Trophoblast cell (in vitro differentiated cells and primary cell): ENCODE data around the gene SPATA24.
A peak's percentile ranks its signal among the peaks of the same experiment; 100 is the strongest.

ENCODE experiments used
- DNase-seq, 2 donors: peaks; one replicate each; pipeline ENCODE4 v3.0.0-alpha.2; 2016
- H2AFZ ChIP-seq: 2 replicates; pipeline ENCODE4 v1.6.1; 2013; ENCODE audit warnings: low read length, moderate library complexity, mild to moderate bottlenecking; ENCODE audit not compliant: insufficient read depth, poor library complexity
- H2AK5ac ChIP-seq: 2 replicates; pipeline ENCODE4 v1.6.1; 2013; ENCODE audit warnings: mild to moderate bottlenecking, low read length
- H2BK120ac ChIP-seq: 2 replicates; pipeline ENCODE4 v1.6.1; 2013; ENCODE audit warnings: low read length, mild to moderate bottlenecking, moderate library complexity; ENCODE audit not compliant: insufficient read depth, poor library complexity
- H2BK12ac ChIP-seq: 2 replicates; pipeline ENCODE4 v1.6.1; 2013; ENCODE audit warnings: mild to moderate bottlenecking, low read length, moderate library complexity
- H2BK5ac ChIP-seq: 2 replicates; pipeline ENCODE4 v1.6.1; 2013; ENCODE audit warnings: low read length, low read depth, moderate library complexity, mild to moderate bottlenecking; ENCODE audit not compliant: poor library complexity
- H3K14ac ChIP-seq: 2 replicates; pipeline ENCODE4 v1.6.1; 2013; ENCODE audit warnings: mild to moderate bottlenecking, low read length
- H3K18ac ChIP-seq: 2 replicates; pipeline ENCODE4 v1.6.1; 2013; ENCODE audit warnings: mild to moderate bottlenecking, low read length
- H3K23ac ChIP-seq: 2 replicates; pipeline ENCODE4 v1.6.1; 2013; ENCODE audit warnings: low read length
- H3K27ac ChIP-seq: 2 replicates; pipeline ENCODE4 v1.5.1; 2013; ENCODE audit warnings: low read depth, mild to moderate bottlenecking, inconsistent platforms, low read length, moderate library complexity
- H3K27me3 ChIP-seq: 2 replicates; pipeline ENCODE4 v1.6.1; 2013; ENCODE audit warnings: inconsistent platforms, mild to moderate bottlenecking, low read length, moderate library complexity; ENCODE audit not compliant: insufficient read depth
- H3K36me3 ChIP-seq, 2 experiments: 1 replicate in 1 of 2; 2 replicates in 1 of 2; pipeline ENCODE4 v1.6.1; 2013; ENCODE audit warnings: low read length in 2 of 2, mild to moderate bottlenecking in 2 of 2, moderate library complexity in 1 of 2; ENCODE audit not compliant: insufficient read depth in 2 of 2, control insufficient read depth in 1 of 2
- H3K4ac ChIP-seq: 2 replicates; pipeline ENCODE4 v1.6.1; 2013; ENCODE audit warnings: low read depth, mild to moderate bottlenecking, low read length, moderate library complexity
- H3K4me1 ChIP-seq, 2 experiments: 1 replicate in 1 of 2; 2 replicates in 1 of 2; pipeline ENCODE4 v1.6.1; 2013; ENCODE audit warnings: low read length in 2 of 2, mild to moderate bottlenecking in 2 of 2, moderate library complexity in 1 of 2; ENCODE audit not compliant: insufficient read depth in 2 of 2, control insufficient read depth in 1 of 2
- H3K4me2 ChIP-seq: 2 replicates; pipeline ENCODE4 v1.6.1; 2013; ENCODE audit warnings: inconsistent platforms, mild to moderate bottlenecking, low read length, moderate library complexity
- H3K4me3 ChIP-seq: 2 replicates; pipeline ENCODE4 v1.5.1; 2013; ENCODE audit warnings: mild to moderate bottlenecking, low read depth, low read length, inconsistent platforms
- H3K79me1 ChIP-seq: one replicate; pipeline ENCODE4 v1.6.1; 2013; ENCODE audit warnings: low read length
- H3K79me2 ChIP-seq: 2 replicates; pipeline ENCODE4 v1.6.1; 2013; ENCODE audit warnings: low read length, mild to moderate bottlenecking; ENCODE audit not compliant: control insufficient read depth, insufficient read depth, poor library complexity
- H3K9ac ChIP-seq: 2 replicates; pipeline ENCODE4 v1.6.1; 2013; ENCODE audit warnings: mild to moderate bottlenecking, low read length
- H3K9me3 ChIP-seq: 2 replicates; pipeline ENCODE4 v1.6.1; 2013; ENCODE audit warnings: low read depth, mild to moderate bottlenecking, control low read depth, inconsistent platforms, low read length; ENCODE audit not compliant: insufficient read depth
- H4K12ac ChIP-seq: 2 replicates; pipeline ENCODE4 v1.6.1; 2013; ENCODE audit warnings: low read depth, mild to moderate bottlenecking, low read length, moderate library complexity
- H4K8ac ChIP-seq: 2 replicates; pipeline ENCODE4 v1.6.1; 2013; ENCODE audit warnings: low read depth, mild to moderate bottlenecking, low read length, moderate library complexity
- H4K91ac ChIP-seq: one replicate; pipeline ENCODE4 v1.6.1; 2013; ENCODE audit warnings: low read depth, mild to moderate bottlenecking, low read length, moderate library complexity
- WGBS: extraction: QIAGEN DNeasy Blood & Tissue Kit; methylation state at CpG from one replicate; pipeline ENCODE4 v1.1.7; 2013; ENCODE audit warnings: missing lambda C conversion rate; ENCODE audit not compliant: insufficient read length, insufficient coverage; ENCODE audit errors: extremely low coverage; 5-methylcytosine and 5-hydroxymethylcytosine counted together

Gene SPATA24

GRCh38 chr5:139379626-139380449 is 24.1 kb downstream of the SPATA24 start:
- no peak overlapping the region for H2AK5ac ChIP-seq
- no peak overlapping the region for H3K9ac ChIP-seq
- H3K79me2 ChIP-seq: no peaks in the 10 kb centered on the region
- DNase-seq: no peak
- no peak overlapping the region for H4K8ac ChIP-seq
- H3K79me1 ChIP-seq: peaks cover 5% of the 10 kb centered on the region
- H3K4me1 ChIP-seq: peaks cover 5 to 9% of the 10 kb centered on the region in 2 experiments
- H4K91ac ChIP-seq: no peak overlapping the region
- H3K4ac ChIP-seq: no peak overlapping the region
- no peak overlapping the region for H3K18ac ChIP-seq
- no peaks in the 10 kb centered on the region for H3K27me3 ChIP-seq
- no peak overlapping the region for H2BK120ac ChIP-seq
- H3K27ac ChIP-seq: no peak overlapping the region
- no peak overlapping the region for H3K4me2 ChIP-seq
- H3K9me3 ChIP-seq: no peaks in the 10 kb centered on the region
- no CpG with 5 or more reads among the region's 15 CpGs for WGBS
- no peak overlapping the region for H2BK5ac ChIP-seq
- no peak overlapping the region for H3K4me3 ChIP-seq
- H2AFZ ChIP-seq: no peak overlapping the region
- H3K23ac ChIP-seq: no peak overlapping the region
- no peak overlapping the region for H3K14ac ChIP-seq
- peaks cover 3 to 5% of the 10 kb centered on the region in 2 experiments for H3K36me3 ChIP-seq
- H4K12ac ChIP-seq: no peak overlapping the region
- H2BK12ac ChIP-seq: no peak overlapping the region

GRCh38 chr5:139378941-139379361 is 24.9 kb downstream of the SPATA24 start:
- H3K79me2 ChIP-seq: no peaks in the 10 kb centered on the region
- H3K9ac ChIP-seq: no peak overlapping the region
- no peak overlapping the region for H2BK120ac ChIP-seq
- H2AFZ ChIP-seq: no peak overlapping the region
- H3K4me2 ChIP-seq: no peak overlapping the region
- no peak overlapping the region for H4K8ac ChIP-seq
- H3K27me3 ChIP-seq: no peaks in the 10 kb centered on the region
- H2BK12ac ChIP-seq: no peak overlapping the region
- no peak overlapping the region for H3K4ac ChIP-seq
- no peak overlapping the region for H3K27ac ChIP-seq
- H3K9me3 ChIP-seq: no peaks in the 10 kb centered on the region
- no CpG with 5 or more reads among the region's 13 CpGs for WGBS
- H3K23ac ChIP-seq: no peak overlapping the region
- H4K91ac ChIP-seq: no peak overlapping the region
- DNase-seq: no peak
- H3K4me1 ChIP-seq: peaks cover under 1 to 5% of the 10 kb centered on the region in 2 experiments
- no peak overlapping the region for H3K18ac ChIP-seq
- H3K14ac ChIP-seq: no peak overlapping the region
- no peak overlapping the region for H2AK5ac ChIP-seq
- peaks cover 3 to 8% of the 10 kb centered on the region in 2 experiments for H3K36me3 ChIP-seq
- no peaks in the 10 kb centered on the region for H3K79me1 ChIP-seq
- H2BK5ac ChIP-seq: no peak overlapping the region
- H3K4me3 ChIP-seq: no peak overlapping the region
- no peak overlapping the region for H4K12ac ChIP-seq

- no peak overlapping the region for H4K12ac ChIP-seq
- H3K79me1 ChIP-seq: no peaks in the 10 kb centered on the region
- no peak overlapping the region for H3K9ac ChIP-seq
- H3K79me2 ChIP-seq: no peaks in the 10 kb centered on the region
- no peak overlapping the region for H4K91ac ChIP-seq
- no peak overlapping the region for H2BK120ac ChIP-seq
- no peak overlapping the region for H3K18ac ChIP-seq
- H3K14ac ChIP-seq: no peak overlapping the region
- H2BK5ac ChIP-seq: no peak overlapping the region
- H3K27ac ChIP-seq: no peak overlapping the region
- no peak overlapping the region for H3K4me2 ChIP-seq
- DNase-seq: peak; percentile 7 to 44
- no peak overlapping the region for H2BK12ac ChIP-seq
- no peak overlapping the region for H3K4ac ChIP-seq
- H2AFZ ChIP-seq: no peak overlapping the region
- no peak overlapping the region for H3K23ac ChIP-seq
- WGBS: no CpG with 5 or more reads among the region's 47 CpGs
- H2AK5ac ChIP-seq: no peak overlapping the region
- no peaks in the 10 kb centered on the region for H3K27me3 ChIP-seq
- H3K36me3 ChIP-seq: peaks cover 3 to 11% of the 10 kb centered on the region in 2 experiments
- no peaks in the 10 kb centered on the region for H3K9me3 ChIP-seq
- H3K4me1 ChIP-seq: peaks cover 0 to 4% of the 10 kb centered on the region in 2 experiments
- peak overlapping the region; percentile 34 for H3K4me3 ChIP-seq
- no peak overlapping the region for H4K8ac ChIP-seq
These were observed 25.6 kb downstream of the SPATA24 start for GRCh38 chr5:139378101-139378825.

- no CpG with 5 or more reads among the region's 3 CpGs for WGBS
- Histone ChIP-seq H2BK12ac (no peak overlapping the region), H3K23ac (no peak overlapping the region), H3K79me2 (no peaks in the 10 kb centered on the region), H3K36me3 (peaks cover 3 to 11% of the 10 kb centered on the region in 2 experiments), H3K4me2 (no peak overlapping the region), H3K18ac (no peak overlapping the region), H2AK5ac (no peak overlapping the region), H3K9ac (no peak overlapping the region), H3K14ac (no peak overlapping the region), H3K4me3 (no peak overlapping the region), H2AFZ (no peak overlapping the region), H3K4me1 (no peaks in the 10 kb centered on the region), H4K91ac (no peak overlapping the region), H2BK120ac (no peak overlapping the region), H4K12ac (no peak overlapping the region), H3K9me3 (no peaks in the 10 kb centered on the region), H3K4ac (no peak overlapping the region), H3K27ac (no peak overlapping the region), H2BK5ac (no peak overlapping the region), H3K79me1 (no peaks in the 10 kb centered on the region), H3K27me3 (no peaks in the 10 kb centered on the region), H4K8ac (no peak overlapping the region)
- DNase-seq: no peak
These were observed 26.7 kb downstream of the SPATA24 start for GRCh38 chr5:139377226-139377625.
